Astrocyte (in vitro differentiated cells and primary cell): ENCODE measurements around the gene TSPAN14.

Experiments
- CTCF ChIP-seq: IDR thresholded peaks from 2 replicates; pipeline ENCODE4 v1.5.1; 2011; ENCODE audit warnings: low read depth, mild to moderate bottlenecking, inconsistent platforms, low read length, moderate library complexity; ENCODE audit not compliant: insufficient read depth
- EZH2 ChIP-seq: IDR thresholded peaks from 2 replicates; pipeline ENCODE4 v1.6.1; 2012; ENCODE audit warnings: mild to moderate bottlenecking, low read length, inconsistent platforms; ENCODE audit not compliant: insufficient read depth

- TF ChIP-seq CTCF = no peak
- TF ChIP-seq EZH2 = no peak
These were observed 52.1 kb downstream of the TSPAN14 start for GRCh38 chr10:80506189-80506575.
